Mononuclear cell (primary cell): ENCODE data around the gene HRG. TPM values are rescaled to one million over a fixed set of nuclear protein-coding genes. Genes with fewer than 3 reads are reported as not detected.
"Not testable (repeated sequence)": the region's sequence is repeated elsewhere in the genome, so short reads cannot be mapped to it uniquely, and the experiment has no call there.

Source experiments
- H3K27me3 ChIP-seq: 2 replicates; pipeline ENCODE4 v1.6.0; 2011; ENCODE audit warnings: low read length, control low read depth; ENCODE audit not compliant: insufficient read depth
- H3K4me1 ChIP-seq: 2 replicates; pipeline ENCODE4 v1.5.1; 2011; ENCODE audit warnings: mild to moderate bottlenecking, low read length, control low read depth; ENCODE audit not compliant: insufficient read depth
- H3K4me3 ChIP-seq: 2 replicates; pipeline ENCODE4 v1.5.1; 2011; ENCODE audit warnings: mild to moderate bottlenecking, low read length, moderate library complexity
- H3K9me3 ChIP-seq: 2 replicates; pipeline ENCODE4 v1.5.1; 2011; ENCODE audit warnings: low read depth, mild to moderate bottlenecking, control low read depth, low read length
- total RNA-seq: library from RNA; depleted of rRNA; stranded (reverse); fragments of >200 nt; gene quantifications from one replicate; pipeline ENCODE4 v1.2.3, GENCODE V29; 2012

HRG gene
- total RNA-seq, 1 donor: not detected

DNA sequence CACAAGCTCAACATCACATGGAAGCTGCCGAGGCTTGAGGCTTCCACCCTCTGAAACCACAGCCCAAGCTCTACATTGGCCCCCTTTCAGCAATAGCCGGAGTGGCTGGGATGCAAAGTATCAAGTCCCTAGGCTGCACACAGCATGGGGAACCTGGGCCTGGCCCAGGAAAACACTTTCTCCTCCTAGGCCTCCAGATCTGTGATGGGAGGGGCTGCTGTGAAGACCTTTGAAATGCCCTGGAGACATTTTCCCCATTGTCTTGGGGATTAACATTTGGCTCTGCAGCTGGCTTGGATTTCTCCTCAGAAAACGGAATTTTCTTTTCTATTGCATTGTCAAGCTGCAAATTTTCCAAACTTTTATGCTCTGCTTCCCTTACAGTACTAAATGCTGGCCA lies 18.2 kb downstream of the HRG start:
- H3K27me3 ChIP-seq: no peaks in the 10 kb centered on the region
- no peaks in the 10 kb centered on the region for H3K9me3 ChIP-seq
- no peaks in the 10 kb centered on the region for H3K4me1 ChIP-seq
- H3K4me3 ChIP-seq: no peak overlapping the region

DNA sequence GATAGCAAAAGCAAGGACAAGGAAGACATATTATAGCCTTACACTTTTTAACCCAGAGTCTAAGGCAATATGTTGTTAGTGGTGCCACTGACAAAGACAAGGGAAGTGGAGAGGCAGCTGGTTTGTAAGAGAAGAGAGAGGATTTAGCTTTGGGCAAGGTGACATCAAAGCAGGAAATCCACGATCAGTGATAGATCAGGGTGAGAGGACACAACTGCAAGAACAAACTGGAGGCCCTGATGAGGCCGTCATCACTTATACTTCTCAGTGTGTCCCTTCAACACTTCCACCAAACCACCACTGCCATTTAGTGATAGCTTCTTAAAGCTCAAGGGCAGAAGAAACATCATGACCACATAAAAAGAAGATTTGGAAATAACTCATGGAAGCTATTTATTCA lies 20.7 kb downstream of the HRG start:
- not testable (repeated sequence) for H3K9me3 ChIP-seq, H3K4me1 ChIP-seq, H3K4me3 ChIP-seq, H3K27me3 ChIP-seq

DNA sequence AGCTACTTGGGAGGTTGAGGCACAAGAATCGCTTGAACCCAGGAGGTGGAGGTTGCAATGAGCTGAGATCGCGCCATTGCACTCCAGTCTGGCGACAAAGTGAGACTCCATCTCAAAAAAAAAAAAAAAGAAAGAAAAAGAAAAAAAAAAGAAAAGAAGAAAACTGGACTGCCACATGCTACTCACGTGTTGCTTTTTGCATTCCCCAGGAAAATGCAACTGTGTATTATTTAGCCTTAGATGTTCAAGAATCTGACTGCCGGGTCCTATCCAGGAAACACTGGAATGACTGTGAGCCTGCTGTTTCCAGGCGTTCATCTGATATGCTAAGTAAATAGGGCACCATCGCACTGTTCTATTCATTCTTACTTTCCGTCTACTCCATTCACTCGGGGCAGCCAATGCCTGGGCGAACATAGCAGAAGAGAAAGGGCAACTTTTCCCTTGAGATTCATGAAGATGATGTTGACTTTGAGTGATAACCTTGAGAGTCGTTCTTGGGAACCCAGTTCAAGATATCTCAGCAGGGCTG lies 21.4 kb downstream of the HRG start:
- Histone ChIP-seq H3K9me3 (no peaks in the 10 kb centered on the region), H3K27me3 (no peaks in the 10 kb centered on the region), H3K4me3 (no peak overlapping the region), H3K4me1 (no peaks in the 10 kb centered on the region)

DNA sequence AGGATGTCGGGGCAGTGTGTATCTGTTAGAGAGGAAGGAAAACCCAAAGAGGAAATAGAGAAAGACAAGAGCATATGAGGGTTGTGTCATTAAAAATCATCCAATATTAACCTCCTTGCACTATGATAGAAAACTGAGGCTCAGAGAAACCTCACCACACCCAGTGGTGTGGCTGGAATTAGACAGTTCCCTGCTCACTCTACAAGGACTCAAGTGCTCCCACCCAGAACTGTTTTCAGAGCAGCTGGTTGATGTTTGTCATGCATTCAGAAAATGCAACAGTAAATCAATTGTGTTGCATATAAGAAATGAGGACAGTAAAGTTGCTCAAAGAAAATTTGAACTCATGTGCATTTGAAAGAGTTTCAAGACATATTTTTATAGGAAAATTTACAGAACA lies 24.5 kb downstream of the HRG start:
- not testable (repeated sequence) for H3K4me1 ChIP-seq, H3K9me3 ChIP-seq, H3K27me3 ChIP-seq, H3K4me3 ChIP-seq

DNA sequence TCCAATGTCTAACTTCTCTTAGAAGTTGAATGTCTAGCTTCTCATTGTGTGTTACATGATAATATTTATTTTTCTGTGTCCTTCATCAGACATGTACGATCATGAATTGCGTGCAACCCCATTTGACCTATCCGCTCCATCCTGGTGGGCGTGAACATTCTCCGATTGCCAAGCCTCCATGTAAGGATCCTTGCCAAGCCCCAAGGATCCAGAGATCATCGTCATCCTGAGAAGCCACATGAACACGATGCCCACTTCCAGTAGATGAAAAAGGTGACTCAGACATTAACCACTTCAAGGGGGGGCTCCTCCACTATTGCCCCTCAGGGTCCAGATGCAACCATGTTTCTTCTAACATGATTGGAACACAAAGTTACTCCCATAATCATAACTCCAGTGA lies 25.9 kb downstream of the HRG start:
- Histone ChIP-seq H3K27me3 (no peaks in the 10 kb centered on the region), H3K9me3 (no peaks in the 10 kb centered on the region), H3K4me3 (no peak overlapping the region), H3K4me1 (no peaks in the 10 kb centered on the region)

DNA sequence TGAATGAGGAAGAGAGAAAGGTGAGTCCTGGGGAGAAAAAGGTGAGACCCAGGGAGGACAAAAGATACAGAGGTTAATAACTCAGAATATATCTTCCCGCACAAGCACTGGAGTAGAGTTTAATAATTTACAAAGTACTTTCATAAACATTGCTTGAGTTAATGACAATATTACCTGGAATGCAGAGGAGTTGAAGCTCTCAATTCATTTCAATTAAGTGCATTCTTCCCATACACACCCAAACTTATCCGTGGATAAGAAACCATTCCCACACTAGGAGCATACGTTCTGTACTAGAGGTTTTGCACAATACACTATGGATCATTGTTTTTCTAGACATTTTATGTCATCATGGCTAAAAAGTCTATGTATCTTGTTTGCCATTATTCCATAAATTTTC lies 28.0 kb downstream of the HRG start:
- no peaks in the 10 kb centered on the region for H3K27me3 ChIP-seq
- no peaks in the 10 kb centered on the region for H3K4me1 ChIP-seq
- no peaks in the 10 kb centered on the region for H3K9me3 ChIP-seq
- no peak overlapping the region for H3K4me3 ChIP-seq

DNA sequence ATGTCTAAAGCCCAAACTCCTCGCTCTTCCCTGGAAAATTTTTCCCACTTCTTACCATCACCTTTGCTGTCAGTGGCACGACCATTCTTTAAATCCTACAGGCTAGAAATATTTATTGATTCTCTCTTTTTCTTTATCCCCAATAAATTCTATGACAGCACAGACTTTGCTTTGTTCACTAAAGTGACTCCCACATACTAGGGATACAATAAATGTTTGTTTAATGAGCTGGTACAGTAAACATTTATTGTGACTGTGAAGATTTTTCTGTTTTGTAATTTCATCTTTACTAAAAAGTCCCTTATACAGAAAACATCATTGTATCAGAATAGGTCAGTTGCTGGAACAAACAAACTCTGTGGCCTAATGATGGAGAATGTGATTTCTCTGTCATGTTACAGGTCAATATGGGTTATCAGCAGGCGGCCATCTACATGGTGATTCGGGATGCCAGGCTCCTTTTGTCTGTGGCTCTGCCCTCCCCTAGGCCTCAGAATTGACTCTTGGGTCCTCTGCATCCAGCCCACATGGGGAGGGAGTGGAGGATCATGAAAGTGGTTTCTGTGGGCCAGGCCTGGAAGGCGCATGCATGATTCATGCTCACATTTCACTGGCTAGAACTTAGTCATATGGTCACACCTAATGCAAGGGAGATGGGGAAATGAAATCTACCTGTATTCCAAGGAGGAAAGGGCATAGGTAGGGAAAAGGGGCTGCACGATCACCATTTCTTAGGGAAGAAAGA lies 28.6 kb downstream of the HRG start:
- Histone ChIP-seq H3K9me3 (no peaks in the 10 kb centered on the region), H3K27me3 (no peaks in the 10 kb centered on the region), H3K4me3 (no peak overlapping the region), H3K4me1 (no peaks in the 10 kb centered on the region)

DNA sequence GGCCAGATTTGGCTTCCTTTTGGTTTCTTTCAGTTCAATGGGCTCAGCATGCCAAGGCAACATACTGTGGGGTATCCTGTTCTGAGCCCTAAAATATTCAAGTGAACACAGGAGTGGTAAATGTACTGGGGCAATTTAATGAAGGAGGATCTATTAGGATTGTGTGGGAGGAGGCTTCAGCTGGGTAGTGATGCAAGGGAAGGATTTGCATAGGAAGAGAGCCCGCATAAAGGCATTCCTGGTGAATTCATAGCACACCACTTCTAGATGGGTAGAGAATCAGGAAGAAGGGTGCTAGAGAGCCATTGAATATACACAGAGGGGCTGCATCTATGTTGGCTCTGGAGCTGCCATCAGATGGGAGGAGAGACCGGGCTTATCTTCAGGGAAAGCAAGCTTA lies 30.7 kb downstream of the HRG start:
- no peaks in the 10 kb centered on the region for H3K9me3 ChIP-seq
- H3K4me3 ChIP-seq: no peak overlapping the region
- no peaks in the 10 kb centered on the region for H3K4me1 ChIP-seq
- H3K27me3 ChIP-seq: no peaks in the 10 kb centered on the region

DNA sequence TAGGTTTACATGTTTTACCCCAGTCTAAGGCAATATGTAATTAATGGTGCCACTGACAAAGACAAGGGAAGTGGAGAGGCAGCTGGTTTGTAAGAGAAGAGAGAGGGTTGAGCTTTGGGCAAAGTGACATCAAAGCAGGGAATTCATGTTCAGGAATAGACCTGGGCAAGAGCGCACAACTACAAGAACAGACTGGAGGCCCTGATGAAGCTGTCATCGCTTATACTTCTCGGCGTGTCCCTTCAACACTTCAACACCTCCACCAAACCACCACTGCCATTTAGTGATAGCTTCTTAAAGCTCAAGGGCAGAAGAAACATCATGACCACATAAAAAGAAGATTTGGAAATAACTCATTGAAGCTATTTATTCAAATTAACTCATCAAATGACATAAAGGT lies 31.7 kb downstream of the HRG start:
- no peaks in the 10 kb centered on the region for H3K9me3 ChIP-seq
- H3K4me1 ChIP-seq: no peaks in the 10 kb centered on the region
- H3K4me3 ChIP-seq: no peak overlapping the region
- no peaks in the 10 kb centered on the region for H3K27me3 ChIP-seq

DNA sequence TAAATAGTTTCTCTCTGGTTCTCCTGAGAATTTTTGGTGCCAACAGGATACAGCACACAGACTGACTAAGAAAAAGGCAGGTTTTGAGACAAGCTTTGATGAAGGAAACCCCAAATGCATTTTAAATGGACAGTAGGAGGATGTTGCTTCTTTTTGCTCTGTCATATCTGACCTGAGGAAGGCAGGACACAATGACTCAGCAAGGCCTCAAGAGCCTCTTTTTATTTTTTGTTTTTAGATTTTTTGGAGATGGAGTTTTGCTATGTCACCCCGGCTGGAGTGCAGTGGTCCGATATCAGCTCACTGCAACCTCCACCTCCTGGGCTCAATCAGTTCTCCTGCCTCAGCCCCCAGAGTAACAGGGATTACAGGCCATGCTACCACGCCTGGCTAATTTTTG lies 34.5 kb downstream of the HRG start:
- peaks cover 6% of the 10 kb centered on the region for H3K27me3 ChIP-seq
- no peaks in the 10 kb centered on the region for H3K4me1 ChIP-seq
- H3K9me3 ChIP-seq: no peaks in the 10 kb centered on the region
- H3K4me3 ChIP-seq: no peak overlapping the region

DNA sequence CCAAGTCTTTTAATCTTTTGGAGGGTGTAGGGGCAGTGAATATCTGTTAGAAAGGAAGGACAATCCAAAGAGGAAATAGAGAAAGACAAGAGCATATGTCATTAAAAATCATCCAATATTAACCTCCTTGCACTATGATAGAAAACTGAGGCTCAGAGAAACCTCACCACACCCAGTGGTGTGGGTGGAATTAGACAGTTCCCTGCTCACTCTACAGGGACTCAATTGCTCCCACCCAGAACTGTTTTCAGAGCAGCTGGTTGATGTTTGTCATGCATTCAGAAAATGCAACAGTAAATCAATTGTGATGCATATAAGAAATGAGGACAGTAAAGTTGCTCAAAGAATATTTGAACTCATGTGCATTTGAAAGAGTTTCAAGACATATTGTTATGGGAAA lies 36.6 kb downstream of the HRG start:
- H3K4me3 ChIP-seq, H3K4me1 ChIP-seq, H3K9me3 ChIP-seq, H3K27me3 ChIP-seq: not testable (repeated sequence)

DNA sequence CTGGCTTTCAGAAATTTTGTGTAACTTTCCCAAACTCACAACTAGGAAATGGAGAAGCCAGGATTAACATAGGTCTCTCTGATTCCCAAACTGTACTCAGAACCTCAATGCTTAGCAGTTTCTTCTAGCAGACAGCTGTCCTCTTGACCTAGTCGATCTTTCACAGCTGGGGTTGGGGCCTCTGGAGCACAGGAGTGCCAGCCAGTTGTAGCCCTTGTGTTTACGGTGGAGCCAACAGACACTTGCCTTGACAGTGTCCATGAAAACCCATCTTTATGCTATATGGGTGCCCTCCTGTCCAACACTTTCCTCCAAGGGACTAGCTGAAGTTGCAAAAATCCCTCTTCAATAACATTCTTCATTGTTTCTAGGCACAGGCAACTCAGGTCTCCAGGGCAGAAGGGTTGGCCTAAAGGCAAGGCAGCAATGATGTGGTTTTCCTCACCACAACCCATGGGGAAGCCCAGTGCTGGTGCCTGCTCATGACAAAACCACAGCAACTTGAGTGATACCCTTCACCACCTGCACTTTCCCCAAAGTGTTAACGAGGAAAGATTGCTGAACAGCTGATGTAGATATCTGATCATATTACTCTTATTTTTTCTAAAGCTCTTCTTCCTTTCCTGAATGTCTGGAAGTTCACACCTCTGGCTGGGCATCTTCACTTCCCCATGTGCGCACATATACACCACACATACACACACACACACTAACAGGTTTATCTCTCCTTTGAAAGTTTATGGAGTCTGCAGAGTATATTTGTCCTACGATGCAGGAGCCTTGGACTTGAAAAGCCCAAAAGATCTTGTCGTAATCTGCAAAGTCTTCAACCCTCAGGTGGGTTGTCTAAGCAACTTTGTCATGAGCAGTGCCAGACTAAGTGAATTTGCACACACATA lies 40.3 kb downstream of the HRG start:
- Histone ChIP-seq H3K9me3 (no peaks in the 10 kb centered on the region), H3K27me3 (peaks cover 9% of the 10 kb centered on the region), H3K4me1 (peaks cover 8% of the 10 kb centered on the region), H3K4me3 (no peak overlapping the region)

DNA sequence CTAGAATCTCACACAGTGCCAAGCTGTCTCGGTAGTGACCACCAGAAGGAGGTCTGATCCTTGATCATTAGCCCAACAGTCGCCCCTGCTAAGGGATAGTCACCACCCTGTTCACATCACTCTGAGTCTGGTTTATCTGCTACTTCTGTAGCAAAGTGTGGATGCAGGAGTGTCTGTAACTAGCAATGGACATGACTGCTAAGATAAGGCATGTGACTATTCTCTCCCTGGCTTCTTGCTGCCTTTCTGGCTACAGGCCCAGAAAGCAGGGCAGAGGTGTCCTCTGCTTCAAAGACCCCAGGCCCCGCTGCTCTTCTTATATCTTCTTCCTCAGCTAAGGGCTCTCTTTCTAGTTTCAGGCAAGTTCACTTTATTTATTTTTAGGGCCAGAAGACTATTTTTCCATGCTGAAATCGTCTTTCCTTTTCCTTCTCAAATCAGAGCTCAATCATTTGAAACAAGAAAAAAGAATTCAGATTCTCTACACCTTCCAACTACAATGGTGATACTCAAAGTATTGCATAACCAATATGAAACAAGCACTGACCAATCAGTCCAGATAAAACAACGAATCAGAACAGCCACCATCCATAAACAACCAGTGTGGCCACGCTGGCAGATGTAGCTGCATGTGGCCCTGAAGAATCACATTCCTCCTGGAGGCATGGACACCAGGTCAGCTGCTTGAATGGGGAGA lies 43.3 kb downstream of the HRG start:
- H3K27me3 ChIP-seq: peaks cover 7% of the 10 kb centered on the region

DNA sequence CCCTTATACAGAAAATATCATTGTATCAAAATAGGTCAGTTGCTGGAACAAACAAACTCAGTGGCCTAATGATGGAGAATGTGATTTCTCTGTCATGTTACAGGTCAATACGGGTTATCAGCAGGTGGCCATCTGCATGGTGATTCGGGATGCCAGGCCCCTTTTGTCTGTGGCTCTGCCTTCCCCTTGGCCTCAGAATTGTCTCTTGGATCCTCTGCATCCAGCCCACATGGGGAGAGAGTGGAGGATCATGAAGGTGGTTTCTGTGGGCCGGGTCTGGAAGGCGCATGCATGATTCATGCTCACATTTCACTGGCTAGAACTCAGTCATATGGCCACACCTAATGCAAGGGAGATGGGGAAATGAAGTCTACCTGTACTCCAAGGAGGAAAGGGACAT lies 44.9 kb downstream of the HRG start:
- not testable (repeated sequence) for H3K9me3 ChIP-seq, H3K4me1 ChIP-seq, H3K4me3 ChIP-seq, H3K27me3 ChIP-seq

More for the DNA sequence above, 43.3 kb downstream of the HRG start:
- Histone ChIP-seq H3K4me1 (peaks cover 8% of the 10 kb centered on the region), H3K9me3 (no peaks in the 10 kb centered on the region), H3K4me3 (no peak overlapping the region)

DNA sequence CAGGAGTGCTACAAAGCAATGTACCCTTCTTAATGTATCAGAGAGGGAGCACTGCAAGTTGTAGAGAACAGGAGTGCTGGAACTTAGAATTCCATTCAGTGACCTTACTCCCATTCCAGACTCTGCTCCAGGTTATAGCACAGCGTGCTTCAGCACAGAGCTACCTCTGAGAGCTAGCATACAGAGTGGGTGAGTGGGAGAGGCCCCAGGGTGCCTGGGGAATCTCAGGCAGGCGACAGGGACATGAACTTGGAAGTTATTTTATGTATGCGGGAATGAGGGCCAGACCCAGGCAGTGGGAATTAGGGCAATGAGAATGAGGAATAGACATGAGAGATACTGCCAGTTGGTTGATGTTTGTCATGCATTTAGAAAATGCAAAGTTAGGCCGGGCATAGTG lies 47.7 kb downstream of the HRG start:
- no peaks in the 10 kb centered on the region for H3K9me3 ChIP-seq
- H3K4me3 ChIP-seq: no peak overlapping the region
- H3K27me3 ChIP-seq: no peaks in the 10 kb centered on the region
- H3K4me1 ChIP-seq: no peaks in the 10 kb centered on the region
